HK-2 (cell line): Measurements from ENCODE around the gene TNS1.
"Not testable (repeated sequence)": the region's sequence is repeated elsewhere in the genome, so short reads cannot be mapped to it uniquely, and the experiment has no call there.

Experiments
- DNase-seq: peaks from one replicate; pipeline ENCODE4 v3.0.0-alpha.2; 2018; ENCODE audit not compliant: unreplicated experiment

Gene TNS1

GRCh38 chr2:218029366-218030360, 26.9 kb upstream of the TNS1 start:
- no peak for DNase-seq

- no peak for DNase-seq
Measured at GRCh38 chr2:218028562-218029348, 26.0 kb upstream of the TNS1 start.

- DNase-seq = no peak
Measured at GRCh38 chr2:218028189-218028495, 25.3 kb upstream of the TNS1 start.

GRCh38 chr2:218027426-218028188, 24.8 kb upstream of the TNS1 start:
- no peak for DNase-seq

GRCh38 chr2:218026676-218027425, 24.1 kb upstream of the TNS1 start:
- no peak for DNase-seq

- no peak for DNase-seq
Measured at GRCh38 chr2:218026244-218026643, 23.4 kb upstream of the TNS1 start.

- no peak for DNase-seq
Measured at GRCh38 chr2:218024871-218025270, 22.1 kb upstream of the TNS1 start.

GRCh38 chr2:218024336-218024735, 21.5 kb upstream of the TNS1 start:
- DNase-seq = no peak

- no peak for DNase-seq
Measured at GRCh38 chr2:218023636-218024035, 20.8 kb upstream of the TNS1 start.

- DNase-seq = no peak
Measured at GRCh38 chr2:218022851-218023530, 20.2 kb upstream of the TNS1 start.

- DNase-seq = no peak
Measured at GRCh38 chr2:218022131-218022850, 19.5 kb upstream of the TNS1 start.

- no peak for DNase-seq
Measured at GRCh38 chr2:218021536-218022071, 18.8 kb upstream of the TNS1 start.

- no peak for DNase-seq
Measured at GRCh38 chr2:218020966-218021535, 18.3 kb upstream of the TNS1 start.

- no peak for DNase-seq
Measured at GRCh38 chr2:218020281-218020680, 17.5 kb upstream of the TNS1 start.

GRCh38 chr2:218019411-218020060, 16.7 kb upstream of the TNS1 start:
- DNase-seq = no peak

GRCh38 chr2:218018842-218019125, 16.0 kb upstream of the TNS1 start:
- DNase-seq = not testable (repeated sequence)

GRCh38 chr2:218017211-218018053, 14.6 kb upstream of the TNS1 start:
- no peak for DNase-seq

GRCh38 chr2:218016810-218017209, 14.0 kb upstream of the TNS1 start:
- no peak for DNase-seq
